ENCODE results near the gene RIPK1.

DNA sequence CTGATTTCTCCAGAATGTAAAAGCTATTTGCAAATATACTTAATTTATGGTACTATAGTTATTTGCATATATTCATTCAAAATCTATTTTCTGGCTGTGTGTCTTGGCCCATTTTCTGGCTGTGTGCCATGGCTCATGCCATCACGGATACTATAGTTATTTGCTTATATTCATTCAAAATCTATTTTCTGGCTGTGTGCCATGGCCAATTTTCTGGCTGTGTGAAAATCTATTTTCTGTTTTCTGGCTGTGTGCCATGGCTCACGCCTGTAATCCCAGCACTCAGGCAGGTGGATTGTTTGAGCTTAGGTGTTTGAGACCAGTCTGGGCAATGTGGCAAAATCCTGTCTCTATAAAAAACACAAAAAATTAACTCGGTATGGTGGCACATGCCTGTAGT is 28.9 kb upstream of the RIPK1 start:
- TF ChIP-seq, protein P1, sequence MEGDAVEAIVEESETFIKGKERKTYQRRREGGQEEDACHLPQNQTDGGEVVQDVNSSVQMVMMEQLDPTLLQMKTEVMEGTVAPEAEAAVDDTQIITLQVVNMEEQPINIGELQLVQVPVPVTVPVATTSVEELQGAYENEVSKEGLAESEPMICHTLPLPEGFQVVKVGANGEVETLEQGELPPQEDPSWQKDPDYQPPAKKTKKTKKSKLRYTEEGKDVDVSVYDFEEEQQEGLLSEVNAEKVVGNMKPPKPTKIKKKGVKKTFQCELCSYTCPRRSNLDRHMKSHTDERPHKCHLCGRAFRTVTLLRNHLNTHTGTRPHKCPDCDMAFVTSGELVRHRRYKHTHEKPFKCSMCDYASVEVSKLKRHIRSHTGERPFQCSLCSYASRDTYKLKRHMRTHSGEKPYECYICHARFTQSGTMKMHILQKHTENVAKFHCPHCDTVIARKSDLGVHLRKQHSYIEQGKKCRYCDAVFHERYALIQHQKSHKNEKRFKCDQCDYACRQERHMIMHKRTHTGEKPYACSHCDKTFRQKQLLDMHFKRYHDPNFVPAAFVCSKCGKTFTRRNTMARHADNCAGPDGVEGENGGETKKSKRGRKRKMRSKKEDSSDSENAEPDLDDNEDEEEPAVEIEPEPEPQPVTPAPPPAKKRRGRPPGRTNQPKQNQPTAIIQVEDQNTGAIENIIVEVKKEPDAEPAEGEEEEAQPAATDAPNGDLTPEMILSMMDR (IDR thresholded peaks at IDR 0.05; ENCODE audit: borderline replicate concordance, extremely low read depth, low read length, poor library complexity, severe bottlenecking) = no peak
- TF ChIP-seq EZH2 (IDR thresholded peaks at IDR 0.05; ENCODE audit: borderline replicate concordance, low read depth, low read length, severe bottlenecking) = no peak
